ENCODE measurements around the gene ZRANB1. TPM values are rescaled to one million over a fixed set of nuclear protein-coding genes. Genes with fewer than 3 reads are reported as not detected.

Gene ZRANB1
- total RNA-seq, 1 donor from 2014 or later = 17.7 TPM

DNA sequence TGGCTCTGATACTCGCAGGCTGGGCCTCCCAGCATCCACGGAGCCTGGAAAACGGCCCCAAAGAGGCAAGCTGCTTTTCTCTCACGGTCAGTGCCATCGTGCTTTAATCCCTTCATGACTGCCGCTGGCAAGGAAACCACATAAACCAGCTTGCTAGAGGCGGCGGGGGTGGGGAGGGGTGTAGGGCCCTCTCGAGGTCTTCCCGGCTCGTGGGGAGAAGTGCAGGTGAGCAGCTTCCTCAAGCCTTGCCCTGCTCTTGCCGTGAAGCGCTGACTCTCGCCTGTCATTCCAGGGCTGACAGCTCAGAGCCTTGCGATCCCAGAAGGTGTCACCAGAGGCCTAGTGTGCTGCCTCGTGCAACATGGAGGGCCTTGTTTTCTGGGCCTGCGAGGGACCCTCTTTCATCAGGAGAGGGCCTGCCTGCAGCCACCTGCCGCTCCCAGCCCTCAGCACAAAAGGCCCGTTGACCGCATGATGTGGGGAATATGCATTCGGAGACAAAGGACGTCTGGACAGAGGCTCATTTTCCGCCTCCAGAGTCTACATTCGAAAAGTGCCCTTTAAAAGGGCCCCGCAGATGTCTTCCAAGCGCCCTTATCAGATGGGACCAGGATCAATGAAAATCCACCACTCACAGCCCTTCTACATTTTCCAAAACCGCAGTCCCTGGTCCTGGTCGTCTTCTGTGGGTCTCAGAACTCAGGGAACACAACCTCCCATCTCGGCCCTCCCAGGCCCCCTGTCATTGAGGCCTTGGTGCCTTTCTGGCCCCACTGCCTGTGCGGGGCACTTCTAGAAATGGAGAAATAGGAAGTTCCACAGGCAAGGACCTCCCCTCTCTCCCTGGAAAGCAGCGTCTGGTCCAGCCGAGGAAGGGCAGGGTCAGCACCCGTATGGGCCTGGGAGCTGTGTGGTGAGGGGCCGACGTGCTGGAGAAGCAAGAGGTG, 58.7 kb downstream of the ZRANB1 start:
- no peak overlapping the region for H3K4me3 Mint-ChIP-seq
- intact Hi-C loops (cut with micrococcal nuclease) = no loop called here
- H3K4me1 Mint-ChIP-seq = no peaks in the 10 kb centered on the region
- no peak overlapping the region for H3K27ac Mint-ChIP-seq
- DNase-seq = no peak
- ChIA-PET POLR2A (no interaction called here), CTCF (no interaction called here)
- no peaks in the 10 kb centered on the region for H3K9me3 Mint-ChIP-seq
- peaks cover 2% of the 10 kb centered on the region for H3K27me3 Mint-ChIP-seq
- TF ChIP-seq, protein P1, sequence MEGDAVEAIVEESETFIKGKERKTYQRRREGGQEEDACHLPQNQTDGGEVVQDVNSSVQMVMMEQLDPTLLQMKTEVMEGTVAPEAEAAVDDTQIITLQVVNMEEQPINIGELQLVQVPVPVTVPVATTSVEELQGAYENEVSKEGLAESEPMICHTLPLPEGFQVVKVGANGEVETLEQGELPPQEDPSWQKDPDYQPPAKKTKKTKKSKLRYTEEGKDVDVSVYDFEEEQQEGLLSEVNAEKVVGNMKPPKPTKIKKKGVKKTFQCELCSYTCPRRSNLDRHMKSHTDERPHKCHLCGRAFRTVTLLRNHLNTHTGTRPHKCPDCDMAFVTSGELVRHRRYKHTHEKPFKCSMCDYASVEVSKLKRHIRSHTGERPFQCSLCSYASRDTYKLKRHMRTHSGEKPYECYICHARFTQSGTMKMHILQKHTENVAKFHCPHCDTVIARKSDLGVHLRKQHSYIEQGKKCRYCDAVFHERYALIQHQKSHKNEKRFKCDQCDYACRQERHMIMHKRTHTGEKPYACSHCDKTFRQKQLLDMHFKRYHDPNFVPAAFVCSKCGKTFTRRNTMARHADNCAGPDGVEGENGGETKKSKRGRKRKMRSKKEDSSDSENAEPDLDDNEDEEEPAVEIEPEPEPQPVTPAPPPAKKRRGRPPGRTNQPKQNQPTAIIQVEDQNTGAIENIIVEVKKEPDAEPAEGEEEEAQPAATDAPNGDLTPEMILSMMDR (IDR thresholded peaks at IDR 0.05) = no peak
- H3K36me3 Mint-ChIP-seq (ENCODE audit: low read depth) = no peaks in the 10 kb centered on the region
- ATAC-seq (ENCODE audit: low read depth) = no peak

DNA sequence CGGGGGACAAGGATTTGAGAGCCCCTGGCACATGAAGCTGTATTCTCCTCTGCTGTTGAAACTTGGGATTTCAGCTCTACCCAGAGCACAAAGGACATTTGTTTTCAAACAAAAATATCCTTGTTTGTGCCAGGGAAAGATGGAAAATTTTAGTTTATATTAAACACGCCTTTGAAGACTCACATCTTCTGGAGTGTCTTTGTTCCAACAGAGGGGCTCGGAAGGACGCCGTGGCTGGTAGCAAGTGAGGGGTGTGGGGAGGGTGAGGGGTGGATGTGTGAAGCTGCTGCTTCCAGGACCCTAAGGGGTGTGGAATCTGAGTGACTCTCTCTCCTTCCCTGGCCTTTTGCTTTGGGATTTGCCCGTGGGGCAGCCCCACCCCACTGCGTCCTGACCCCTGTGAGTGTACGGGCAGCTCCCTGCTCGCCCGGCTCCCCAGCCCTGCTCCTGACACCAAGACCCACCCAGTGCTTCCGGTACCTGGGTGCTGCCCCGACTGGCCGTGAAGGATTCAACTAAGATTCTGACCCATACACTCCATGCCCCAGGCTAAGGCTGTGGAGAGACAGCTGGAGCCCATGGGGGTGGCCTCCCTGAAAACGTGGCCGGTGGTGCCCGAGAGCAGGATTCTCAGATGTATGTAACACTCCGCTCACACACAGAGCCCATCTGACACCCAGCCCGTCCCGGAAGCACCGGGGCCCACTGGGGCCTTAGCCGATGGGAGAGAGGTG, 59.6 kb downstream of the ZRANB1 start:
- no peak for ATAC-seq (ENCODE audit: low read depth)
- TF ChIP-seq, protein P1 (IDR thresholded peaks at IDR 0.05) = no peak
- POLR2A ChIA-PET = no interaction called here
- Mint-ChIP-seq H3K27ac (no peak overlapping the region), H3K4me3 (no peak overlapping the region), H3K9me3 (no peaks in the 10 kb centered on the region), H3K27me3 (peaks cover 2% of the 10 kb centered on the region), H3K4me1 (no peaks in the 10 kb centered on the region), H3K36me3 (ENCODE audit: low read depth) (no peaks in the 10 kb centered on the region)
- intact Hi-C loops (cut with micrococcal nuclease) = no loop called here
- DNase-seq = no peak
- CTCF ChIA-PET = no interaction called here

DNA sequence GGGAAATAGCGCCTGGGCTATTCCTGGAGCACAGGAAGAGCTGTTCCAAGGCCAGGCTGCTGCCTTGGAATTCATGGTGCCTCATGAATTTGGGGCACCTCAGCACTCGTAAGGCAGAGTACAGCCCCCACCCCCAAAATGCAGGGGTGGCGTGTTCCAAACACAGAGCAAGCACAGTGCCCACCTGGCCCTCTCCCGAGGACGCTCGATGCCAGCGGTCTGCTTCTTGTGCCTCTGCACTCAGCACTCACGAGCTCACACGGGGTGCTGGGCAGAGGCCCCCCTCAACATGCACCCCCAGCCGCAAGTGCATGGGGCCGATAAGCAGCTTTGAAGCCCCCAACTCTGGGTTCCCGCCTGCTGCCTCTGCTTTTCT, 60.1 kb downstream of the ZRANB1 start:
- peaks cover 2% of the 10 kb centered on the region for H3K27me3 Mint-ChIP-seq
- DNase-seq = no peak
- ATAC-seq (ENCODE audit: low read depth) = no peak
- CTCF ChIA-PET = no interaction called here
- H3K4me1 Mint-ChIP-seq = no peaks in the 10 kb centered on the region
- H3K4me3 Mint-ChIP-seq = no peak overlapping the region
- H3K36me3 Mint-ChIP-seq (ENCODE audit: low read depth) = no peaks in the 10 kb centered on the region
- POLR2A ChIA-PET = no interaction called here
- H3K27ac Mint-ChIP-seq = no peak overlapping the region
- TF ChIP-seq, protein P1 (IDR thresholded peaks at IDR 0.05) = no peak
- intact Hi-C loops (cut with micrococcal nuclease) = no loop called here
- no peaks in the 10 kb centered on the region for H3K9me3 Mint-ChIP-seq

DNA sequence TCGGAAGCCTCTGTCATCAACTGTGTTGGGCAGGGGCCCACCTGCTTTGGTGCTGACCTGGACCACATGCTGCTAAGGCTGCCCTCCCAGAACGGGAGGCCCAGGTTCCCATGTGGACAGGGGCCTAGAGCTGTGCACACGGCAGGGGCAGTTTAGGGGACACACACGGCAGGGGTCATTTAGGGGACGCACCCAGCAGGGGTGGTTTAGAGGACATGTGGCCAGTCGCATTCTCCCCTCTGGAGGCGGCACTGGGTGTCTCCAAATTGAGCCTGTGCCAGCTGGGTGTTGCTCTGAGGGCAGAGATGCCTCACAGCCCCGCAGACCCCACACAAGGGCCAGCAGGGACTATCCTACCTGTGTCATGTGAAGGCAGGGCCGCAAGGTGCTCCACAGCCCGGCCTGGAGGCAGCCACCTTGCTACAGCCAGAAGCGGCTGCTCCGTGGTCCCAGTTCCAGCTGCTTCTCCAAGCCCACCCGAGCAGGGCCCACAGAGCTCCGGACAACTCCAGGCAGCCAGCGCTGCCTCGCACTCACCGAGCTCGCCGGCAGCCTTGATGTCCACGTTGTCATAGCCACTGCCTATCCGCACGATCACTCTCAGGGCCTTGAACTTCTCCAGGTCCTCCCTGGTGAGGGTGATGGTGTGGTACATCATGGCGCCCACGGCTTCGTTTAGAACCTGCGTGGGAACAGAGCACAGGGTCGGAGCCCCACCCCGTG, 60.7 kb downstream of the ZRANB1 start:
- Mint-ChIP-seq H3K27ac (no peak overlapping the region), H3K4me1 (no peaks in the 10 kb centered on the region), H3K4me3 (no peak overlapping the region), H3K36me3 (ENCODE audit: low read depth) (no peaks in the 10 kb centered on the region), H3K27me3 (peaks cover 2% of the 10 kb centered on the region), H3K9me3 (no peaks in the 10 kb centered on the region)
- DNase-seq = no peak
- ChIA-PET CTCF (no interaction called here), POLR2A (no interaction called here)
- ATAC-seq (ENCODE audit: low read depth) = no peak
- TF ChIP-seq, protein P1 (IDR thresholded peaks at IDR 0.05) = no peak
- intact Hi-C loops (cut with micrococcal nuclease) = no loop called here
